ENCODE data around the gene PRRT4.

The PRRT4 gene

DNA sequence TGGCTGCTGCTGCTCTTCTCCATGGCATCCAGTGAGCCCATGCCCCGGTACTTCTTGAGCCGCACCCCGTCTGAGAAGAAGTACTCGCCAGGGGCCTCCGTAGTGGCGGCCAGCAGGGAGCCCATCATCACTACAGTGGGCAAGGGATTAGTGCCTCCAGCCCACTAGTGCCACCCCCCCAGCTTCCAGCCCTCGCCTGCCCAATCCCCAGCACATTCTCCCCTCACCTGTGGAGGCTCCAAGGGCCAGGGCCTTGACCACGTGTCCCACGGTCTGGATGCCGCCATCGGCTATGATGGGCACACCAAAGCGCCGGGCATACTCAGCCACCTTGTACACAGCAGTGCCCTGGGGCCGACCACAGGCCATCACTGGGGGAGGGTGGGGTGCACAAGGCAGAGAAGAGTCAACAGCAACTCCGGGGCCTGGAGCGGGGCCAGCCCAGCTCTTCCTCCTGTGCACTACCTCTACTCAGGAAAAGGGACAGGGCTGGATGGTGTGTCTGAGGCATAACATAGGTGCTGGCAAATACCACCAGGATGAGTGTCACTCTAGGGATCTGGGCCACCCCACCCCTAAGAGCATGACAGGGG lies 33.5 kb upstream of the PRRT4 start:
- no peak for DNase-seq

GRCh38 chr7:128393526-128394330 lies 32.2 kb upstream of the PRRT4 start:
- no peak for DNase-seq

GRCh38 chr7:128392446-128393327 lies 31.2 kb upstream of the PRRT4 start:
- DNase-seq, result no peak

DNA sequence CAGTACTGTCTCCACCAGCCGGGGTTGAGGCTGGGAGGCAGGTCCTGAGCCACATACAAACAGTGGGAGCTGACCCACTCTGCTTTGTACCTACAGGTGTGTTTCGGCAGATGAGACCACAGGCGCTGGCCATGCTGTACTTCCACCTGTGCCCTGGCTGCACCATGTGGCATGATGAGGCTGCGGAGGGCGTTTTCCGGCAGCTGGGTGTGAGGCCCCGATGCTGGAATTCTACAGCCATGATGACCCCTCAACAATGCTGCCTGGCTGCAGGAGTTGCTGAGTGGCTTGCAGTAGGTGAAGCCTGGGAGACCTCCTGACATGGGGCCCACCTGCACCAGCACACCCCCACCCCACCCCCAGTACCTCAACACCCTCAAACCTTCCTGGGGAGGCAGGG lies 30.3 kb upstream of the PRRT4 start:
- DNase-seq, result no peak

DNA sequence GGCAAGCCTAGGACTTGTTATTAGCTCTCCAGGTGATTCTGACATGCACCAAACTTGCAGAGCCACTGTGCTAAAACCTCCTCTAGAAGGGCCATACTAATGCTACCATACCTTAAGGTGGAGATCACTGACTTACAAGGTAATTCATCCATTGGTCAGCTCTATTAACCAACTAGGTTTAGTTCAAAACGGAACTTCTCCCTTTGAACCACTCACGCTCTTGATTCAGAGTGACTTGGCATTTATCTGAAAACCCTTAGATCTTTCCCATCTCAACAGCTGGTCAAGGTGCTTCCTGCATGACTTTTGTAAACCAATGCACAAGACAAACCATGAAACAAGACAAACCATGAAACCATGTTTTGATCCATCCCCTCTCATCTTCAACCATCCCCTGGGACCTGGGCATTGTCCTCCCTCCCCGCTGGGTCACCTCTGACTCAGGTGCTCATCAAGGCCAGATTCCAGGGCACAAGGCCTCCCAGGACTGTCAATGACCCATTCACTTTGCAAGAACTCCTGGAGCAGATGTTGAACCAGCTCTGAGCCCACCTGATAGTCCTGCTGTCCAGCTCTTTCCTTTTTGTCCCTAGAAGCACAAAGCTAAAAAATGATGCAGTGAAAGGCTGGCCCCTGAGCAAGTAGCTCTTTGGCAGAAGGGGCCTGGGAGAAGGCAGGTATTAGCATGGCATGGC lies 29.5 kb upstream of the PRRT4 start:
- DNase-seq, result no peak

DNA sequence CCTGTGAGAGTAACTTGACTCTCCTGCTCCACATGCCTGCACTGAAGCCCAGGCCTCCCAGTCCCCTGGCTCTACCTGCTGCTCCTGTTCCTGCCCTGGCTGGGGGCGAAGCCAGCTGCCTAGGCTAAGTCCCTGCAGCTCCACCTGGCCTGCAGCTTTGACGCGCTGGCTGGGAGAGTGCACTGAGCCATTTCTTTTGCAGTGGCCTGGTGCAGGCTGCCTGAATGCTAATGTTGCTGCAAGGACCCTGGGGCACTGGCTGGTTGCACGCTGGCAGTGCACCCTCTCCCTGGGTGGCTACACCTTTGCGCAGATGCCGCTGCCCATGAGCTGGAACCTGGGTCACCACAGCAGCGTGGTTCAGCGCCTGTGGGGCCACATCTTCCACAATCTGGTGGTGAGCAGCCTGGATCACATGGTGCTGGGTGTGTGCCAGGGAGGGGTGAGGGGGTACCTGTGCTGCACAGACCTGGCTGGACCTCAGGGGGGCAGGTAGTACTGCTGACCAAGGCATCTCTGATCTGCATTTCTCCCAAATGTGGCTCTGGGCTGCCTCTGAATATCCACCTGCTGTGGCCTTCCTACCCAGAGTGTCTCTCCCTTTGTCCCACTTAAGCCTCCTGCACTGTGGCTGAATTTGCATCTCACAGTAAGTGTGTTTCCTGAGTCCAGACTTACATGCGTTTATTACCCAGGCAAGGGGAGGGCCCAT lies 28.3 kb upstream of the PRRT4 start:
- DNase-seq, result no peak

DNA sequence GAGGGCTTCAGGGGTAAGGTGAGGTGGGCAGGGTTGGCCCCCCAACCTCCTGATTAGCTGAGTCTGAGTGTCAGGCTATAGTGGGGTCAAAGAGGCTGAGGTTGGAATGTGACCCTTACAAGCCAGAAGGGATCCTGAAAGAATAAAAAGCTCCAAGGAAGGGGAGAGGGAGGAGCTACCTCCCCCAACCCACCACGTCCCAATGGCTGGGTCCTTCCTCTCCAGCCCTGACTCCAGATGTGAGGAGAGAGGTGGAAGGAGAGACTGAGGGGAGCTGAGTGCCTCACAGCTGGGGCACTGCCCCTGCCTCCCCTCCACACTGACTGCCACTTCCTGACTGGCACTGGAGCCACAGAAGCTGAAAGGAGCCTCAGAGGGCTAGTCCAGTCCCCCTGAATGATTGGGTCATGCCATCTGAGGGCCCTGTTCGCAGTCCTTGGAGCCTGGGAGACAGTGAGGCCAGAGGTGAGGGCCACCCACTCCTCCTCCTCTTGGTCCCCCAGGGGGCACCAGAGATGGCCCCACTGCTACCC lies 27.7 kb upstream of the PRRT4 start:
- no peak for DNase-seq

DNA sequence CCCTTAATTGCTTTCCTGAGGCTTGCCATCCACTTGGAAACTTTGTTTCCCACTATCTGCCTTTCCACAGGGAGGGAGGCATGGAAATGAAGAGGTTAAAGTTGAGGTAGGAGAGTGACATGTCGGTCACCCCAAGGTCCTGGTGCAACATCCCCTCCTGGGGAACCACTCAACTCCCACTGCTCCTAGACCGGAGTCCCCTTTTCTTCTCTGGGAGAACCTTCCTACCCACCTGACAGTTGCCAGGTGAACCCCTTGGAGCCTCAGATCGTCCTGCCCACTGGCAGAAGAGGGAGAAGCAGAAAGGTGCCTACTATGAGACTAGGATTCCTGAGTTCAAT lies 26.6 kb upstream of the PRRT4 start:
- DNase-seq, result no peak

DNA sequence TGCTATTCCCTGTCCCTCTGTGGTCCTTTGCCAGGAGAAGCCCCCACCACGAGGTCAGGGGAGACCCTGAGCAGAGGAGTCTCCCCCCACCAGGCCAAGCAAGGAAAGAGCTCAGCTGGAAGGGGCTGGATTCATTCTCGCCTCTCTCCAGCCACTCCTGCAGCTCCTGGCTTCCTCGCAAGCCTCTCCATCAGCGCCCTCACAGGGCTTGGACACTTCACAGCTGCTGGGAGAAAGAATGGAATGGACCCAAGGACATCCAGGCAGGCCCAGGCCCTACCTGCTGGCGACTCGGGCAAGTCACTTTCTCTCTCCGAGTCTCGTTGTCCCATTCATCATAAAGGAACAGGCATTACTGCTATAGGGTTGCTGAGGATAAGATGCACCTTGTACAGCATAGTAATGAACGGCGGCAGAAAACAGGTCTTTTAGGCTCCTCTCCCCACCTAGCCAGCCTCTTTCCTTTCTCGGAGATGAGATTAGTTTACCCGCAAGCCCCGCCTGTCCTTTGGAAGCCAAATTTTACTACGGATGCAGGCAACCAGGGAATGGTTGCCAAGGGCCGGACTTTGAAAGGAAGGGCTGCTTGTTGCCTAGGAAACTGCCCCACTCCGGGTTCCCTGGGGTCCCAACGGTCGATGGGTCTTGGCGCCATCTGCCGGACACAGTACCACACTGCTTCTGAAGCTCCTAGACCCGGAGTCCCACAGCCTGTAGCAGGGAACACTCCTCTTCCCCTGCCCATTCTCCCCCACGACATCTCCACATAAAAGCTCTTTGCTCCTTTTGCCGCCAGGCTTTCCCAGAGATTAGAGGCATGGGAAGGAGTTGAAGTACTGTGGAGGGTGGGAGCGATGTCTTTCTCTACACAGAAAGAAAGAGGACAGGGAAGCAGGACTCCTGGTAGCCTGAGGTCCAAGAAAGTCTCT lies 26.0 kb upstream of the PRRT4 start:
- peak; percentile 73 for DNase-seq

- DNase-seq, result no peak
Measured at GRCh38 chr7:128385988-128386925, 24.8 kb upstream of the PRRT4 start.

- DNase-seq, result no peak
Measured at GRCh38 chr7:128384726-128385125, 23.2 kb upstream of the PRRT4 start.

GRCh38 chr7:128383776-128384175 lies 22.3 kb upstream of the PRRT4 start:
- no peak for DNase-seq

GRCh38 chr7:128381161-128381821 lies 19.8 kb upstream of the PRRT4 start:
- DNase-seq, result no peak

DNA sequence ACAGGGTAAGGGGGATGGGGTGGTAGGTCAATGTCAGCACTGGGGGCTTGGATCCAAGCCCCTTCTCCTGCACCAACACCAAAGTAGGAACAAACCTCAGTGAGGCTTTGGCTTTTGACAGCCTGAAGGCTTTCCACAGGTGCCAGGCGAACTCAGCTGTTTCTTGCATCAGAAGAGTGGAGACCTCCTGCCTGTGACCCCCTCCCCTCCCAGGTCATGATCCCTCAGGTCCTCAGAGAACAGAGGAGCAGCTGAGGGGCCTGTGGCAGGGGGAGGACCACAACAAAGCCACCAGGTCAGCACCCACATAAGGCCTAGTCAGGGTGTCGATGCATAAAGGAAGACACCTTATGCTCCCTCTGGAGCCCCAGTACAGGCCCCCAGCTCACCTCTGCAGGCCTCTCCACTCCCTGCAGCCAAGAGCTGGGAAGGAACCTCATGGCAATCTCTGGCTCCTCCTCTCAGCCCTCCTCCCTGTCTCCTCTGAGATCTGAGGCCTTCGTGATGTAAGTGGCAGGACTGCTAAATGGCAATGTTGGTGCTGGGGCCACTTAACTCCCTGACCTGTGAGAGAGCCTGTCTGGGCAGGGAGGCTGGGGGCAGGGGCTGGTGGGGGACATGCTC lies 19.1 kb upstream of the PRRT4 start:
- DNase-seq, result no peak

- DNase-seq, result no peak
Measured at GRCh38 chr7:128379900-128380479, 18.5 kb upstream of the PRRT4 start.

DNA sequence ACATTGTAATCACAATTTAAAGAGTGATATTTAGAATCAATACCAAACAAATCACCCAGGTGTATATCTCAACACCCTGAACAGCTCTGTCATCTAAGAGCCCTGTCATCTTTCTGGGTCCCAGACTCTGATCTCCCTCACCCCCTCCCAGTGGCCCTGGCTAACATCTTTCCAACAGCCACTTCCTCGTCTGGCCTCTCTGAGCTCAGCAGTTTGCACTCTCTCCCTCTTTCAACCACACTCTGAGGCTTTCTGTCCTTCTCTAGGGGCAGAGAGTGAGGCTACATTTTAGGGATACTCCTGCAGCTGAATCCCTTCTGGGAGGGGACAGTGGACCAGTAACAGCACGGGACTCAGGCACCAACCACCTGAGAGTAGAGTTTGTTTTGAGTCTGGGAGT lies 17.1 kb upstream of the PRRT4 start:
- DNase-seq, result no peak

DNA sequence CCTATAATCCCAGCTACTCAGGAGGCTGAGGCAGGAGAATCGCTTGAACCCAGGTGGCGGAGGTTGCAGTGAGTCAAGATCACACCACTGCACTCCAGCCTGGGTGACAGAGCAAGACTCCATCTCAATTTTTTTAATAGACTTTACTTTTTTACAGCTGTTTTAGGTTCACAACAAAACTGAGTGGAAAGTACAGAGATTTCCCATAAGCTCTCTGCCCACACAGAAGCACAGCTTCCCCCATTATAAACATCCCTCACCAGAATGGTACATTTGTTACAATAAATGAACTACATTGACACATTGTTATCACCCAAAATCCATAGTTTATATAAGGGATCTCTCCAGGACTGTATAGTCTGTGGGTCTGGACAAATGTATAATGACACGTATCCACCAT lies 14.6 kb upstream of the PRRT4 start:
- DNase-seq, result no peak

DNA sequence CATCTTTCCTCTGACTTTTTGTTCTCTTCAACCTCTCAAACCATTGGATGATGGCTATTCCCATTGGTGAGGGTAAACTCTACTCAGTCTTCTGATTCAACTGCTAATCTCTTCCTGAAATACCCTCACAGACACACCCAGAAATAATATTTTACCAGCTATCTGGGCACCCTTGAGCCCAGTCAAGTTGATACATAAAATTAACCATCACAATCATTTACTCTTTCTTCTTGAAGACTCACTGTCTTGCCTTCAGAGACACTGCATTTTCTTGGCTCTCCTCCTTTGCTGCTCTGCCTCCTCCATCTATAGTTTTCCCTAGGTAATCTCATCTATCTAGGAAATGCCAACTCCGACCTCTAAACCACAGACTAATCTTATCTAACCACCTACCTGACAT lies 12.6 kb upstream of the PRRT4 start:
- DNase-seq, result no peak

DNA sequence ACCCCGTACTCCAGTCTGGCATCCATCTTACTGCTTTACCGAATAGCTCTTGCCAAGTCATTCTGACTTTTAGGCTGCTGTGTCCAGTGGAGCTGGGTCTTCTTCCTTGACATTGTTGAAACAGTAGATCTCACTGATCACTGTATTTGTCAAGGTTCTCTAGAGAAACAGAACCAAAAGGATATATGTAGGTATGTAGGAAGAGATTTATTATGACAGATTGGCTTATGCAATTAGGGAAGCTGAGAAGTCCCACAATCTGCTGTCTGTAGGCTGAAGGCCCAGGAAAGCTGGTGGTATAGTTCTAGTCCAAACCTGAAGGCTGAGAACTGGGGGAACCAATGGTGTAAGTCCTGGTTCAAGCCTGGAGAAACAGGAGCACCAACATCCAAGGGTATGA lies 12.1 kb upstream of the PRRT4 start:
- DNase-seq, result no peak
